Type B pancreatic cell (in vitro differentiated cells): ENCODE results near the gene LCE3A. TPM values are rescaled to one million over a fixed set of nuclear protein-coding genes. Genes with fewer than 3 reads are reported as not detected.

Source experiments
- DNase-seq: peaks from one replicate; pipeline ENCODE4 v3.0.0; 2021; ENCODE audit warnings: mixed read lengths; ENCODE audit not compliant: unreplicated experiment; ENCODE audit errors: extremely low spot score
- H3K27ac Mint-ChIP-seq: 2 replicates; pipeline ENCODE4 v1.8.0; 2021; ENCODE audit warnings: mild to moderate bottlenecking, mixed read lengths
- H3K27me3 Mint-ChIP-seq: 2 replicates; pipeline ENCODE4 v1.8.0; 2021; ENCODE audit warnings: mixed read lengths
- H3K36me3 Mint-ChIP-seq: 2 replicates; pipeline ENCODE4 v1.8.0; 2021; ENCODE audit warnings: mixed read lengths
- H3K4me1 Mint-ChIP-seq: one replicate; pipeline ENCODE4 v1.8.0; 2021; ENCODE audit warnings: mixed read lengths; ENCODE audit not compliant: unreplicated experiment
- H3K4me3 Mint-ChIP-seq: 2 replicates; pipeline ENCODE4 v1.8.0; 2021; ENCODE audit warnings: mild to moderate bottlenecking, mixed read lengths
- H3K9me3 Mint-ChIP-seq: 2 replicates; pipeline ENCODE4 v1.8.0; 2021; ENCODE audit warnings: mixed read lengths
- total RNA-seq: library from RNA; stranded (reverse); gene quantifications from 2 replicates; pipeline ENCODE4 v1.2.1, GENCODE V29; 2021; ENCODE audit warnings: low replicate concordance
- TF ChIP-seq, protein P1 (sequence below): fragments of 200-600 bp; sonication (generic); conservative IDR thresholded peaks from 2 replicates; pipeline ENCODE4 v1.5.0; 2021; ENCODE audit warnings: antibody characterized with exemption, mild to moderate bottlenecking

The LCE3A gene
- total RNA-seq, 1 donor from 2014 or later, result not detected

- no peaks in the 10 kb centered on the region for H3K9me3 Mint-ChIP-seq
- H3K4me1 Mint-ChIP-seq, result no peaks in the 10 kb centered on the region
- no peak for DNase-seq
- no peak overlapping the region for H3K4me3 Mint-ChIP-seq
- TF ChIP-seq, protein P1, sequence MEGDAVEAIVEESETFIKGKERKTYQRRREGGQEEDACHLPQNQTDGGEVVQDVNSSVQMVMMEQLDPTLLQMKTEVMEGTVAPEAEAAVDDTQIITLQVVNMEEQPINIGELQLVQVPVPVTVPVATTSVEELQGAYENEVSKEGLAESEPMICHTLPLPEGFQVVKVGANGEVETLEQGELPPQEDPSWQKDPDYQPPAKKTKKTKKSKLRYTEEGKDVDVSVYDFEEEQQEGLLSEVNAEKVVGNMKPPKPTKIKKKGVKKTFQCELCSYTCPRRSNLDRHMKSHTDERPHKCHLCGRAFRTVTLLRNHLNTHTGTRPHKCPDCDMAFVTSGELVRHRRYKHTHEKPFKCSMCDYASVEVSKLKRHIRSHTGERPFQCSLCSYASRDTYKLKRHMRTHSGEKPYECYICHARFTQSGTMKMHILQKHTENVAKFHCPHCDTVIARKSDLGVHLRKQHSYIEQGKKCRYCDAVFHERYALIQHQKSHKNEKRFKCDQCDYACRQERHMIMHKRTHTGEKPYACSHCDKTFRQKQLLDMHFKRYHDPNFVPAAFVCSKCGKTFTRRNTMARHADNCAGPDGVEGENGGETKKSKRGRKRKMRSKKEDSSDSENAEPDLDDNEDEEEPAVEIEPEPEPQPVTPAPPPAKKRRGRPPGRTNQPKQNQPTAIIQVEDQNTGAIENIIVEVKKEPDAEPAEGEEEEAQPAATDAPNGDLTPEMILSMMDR, result no peak
- no peaks in the 10 kb centered on the region for H3K36me3 Mint-ChIP-seq
- H3K27ac Mint-ChIP-seq, result no peak overlapping the region
- no peaks in the 10 kb centered on the region for H3K27me3 Mint-ChIP-seq
Observed at GRCh38 chr1:152577168-152577567, 45.7 kb downstream of the LCE3A start.

Other genes starting within 250 kb of the LCE3A start
- gene CRNN, start 208.8 kb downstream of the LCE3A start, total RNA-seq, result not detected in 2 replicates
- not detected in 2 replicates for gene LCE5A, start 112.3 kb downstream of the LCE3A start, total RNA-seq
- gene CRCT1, start 108.6 kb downstream of the LCE3A start, total RNA-seq, result not detected in 2 replicates
- not detected in 2 replicates for gene LCE3E, start 56.3 kb downstream of the LCE3A start, total RNA-seq
- gene LCE3D, start 42.6 kb downstream of the LCE3A start, total RNA-seq, result not detected in 2 replicates
- not detected in 2 replicates for gene LCE3C, start 22.9 kb downstream of the LCE3A start, total RNA-seq
- not detected in 2 replicates for gene LCE3B, start 9.3 kb downstream of the LCE3A start, total RNA-seq
- gene LCE2D, start 40.3 kb upstream of the LCE3A start, total RNA-seq, result not detected in 2 replicates
- gene LCE2C, start 52.2 kb upstream of the LCE3A start, total RNA-seq, result not detected in 2 replicates
- not detected in 2 replicates for gene LCE2B, start 63.0 kb upstream of the LCE3A start, total RNA-seq
- not detected in 2 replicates for gene LCE2A, start 75.2 kb upstream of the LCE3A start, total RNA-seq
- gene LCE4A, start 85.1 kb upstream of the LCE3A start, total RNA-seq, result not detected in 2 replicates
- gene KPRP, start 134.9 kb upstream of the LCE3A start, total RNA-seq, result not detected in 2 replicates
- not detected in 2 replicates for gene LCE1F, start 152.0 kb upstream of the LCE3A start, total RNA-seq
- not detected in 2 replicates for gene LCE1E, start 163.2 kb upstream of the LCE3A start, total RNA-seq
- gene LCE1D, start 173.6 kb upstream of the LCE3A start, total RNA-seq, result not detected in 2 replicates
- not detected in 2 replicates for gene LCE1C, start 183.5 kb upstream of the LCE3A start, total RNA-seq
- not detected in 2 replicates for gene LCE1B, start 188.9 kb upstream of the LCE3A start, total RNA-seq
- gene LCE1A, start 204.4 kb upstream of the LCE3A start, total RNA-seq, result not detected in 2 replicates
- gene LCE6A, start 219.8 kb upstream of the LCE3A start, total RNA-seq, result not detected in 2 replicates
- not detected in 2 replicates for gene LCE7A, start 236.9 kb upstream of the LCE3A start, total RNA-seq